HG03175 (cell line): ENCODE measurements around the gene EMC1.
"Not testable (repeated sequence)": the region's sequence is repeated elsewhere in the genome, so short reads cannot be mapped to it uniquely, and the experiment has no call there.

Experiments used
- ATAC-seq: cut with Tn5 transposase; IDR thresholded peaks from one replicate; pipeline ENCODE4 v1.9.1; 2021; ENCODE audit warnings: mild to moderate bottlenecking, moderate library complexity; ENCODE audit not compliant: unreplicated experiment

EMC1 gene

DNA sequence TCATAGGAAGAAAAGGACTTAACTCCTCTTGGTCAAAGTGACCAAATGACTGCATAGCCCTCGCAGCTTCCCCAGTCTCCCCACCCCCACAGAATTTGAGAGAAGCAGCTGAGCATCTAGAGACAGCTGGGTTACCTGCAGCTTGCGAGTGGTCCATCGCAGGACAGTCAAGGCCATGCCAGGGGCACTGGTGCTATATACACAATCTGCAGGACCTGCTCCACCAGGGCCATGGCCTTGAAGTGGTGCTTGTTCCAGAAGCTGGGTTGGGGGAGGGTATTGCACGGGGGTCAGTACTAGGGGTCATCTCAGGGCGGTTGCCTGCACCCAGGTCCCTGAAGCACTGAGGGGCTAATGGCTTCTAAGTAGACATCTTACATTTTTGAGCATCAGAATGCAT lies 10.7 kb upstream of the EMC1 start:
- ATAC-seq, result no peak

DNA sequence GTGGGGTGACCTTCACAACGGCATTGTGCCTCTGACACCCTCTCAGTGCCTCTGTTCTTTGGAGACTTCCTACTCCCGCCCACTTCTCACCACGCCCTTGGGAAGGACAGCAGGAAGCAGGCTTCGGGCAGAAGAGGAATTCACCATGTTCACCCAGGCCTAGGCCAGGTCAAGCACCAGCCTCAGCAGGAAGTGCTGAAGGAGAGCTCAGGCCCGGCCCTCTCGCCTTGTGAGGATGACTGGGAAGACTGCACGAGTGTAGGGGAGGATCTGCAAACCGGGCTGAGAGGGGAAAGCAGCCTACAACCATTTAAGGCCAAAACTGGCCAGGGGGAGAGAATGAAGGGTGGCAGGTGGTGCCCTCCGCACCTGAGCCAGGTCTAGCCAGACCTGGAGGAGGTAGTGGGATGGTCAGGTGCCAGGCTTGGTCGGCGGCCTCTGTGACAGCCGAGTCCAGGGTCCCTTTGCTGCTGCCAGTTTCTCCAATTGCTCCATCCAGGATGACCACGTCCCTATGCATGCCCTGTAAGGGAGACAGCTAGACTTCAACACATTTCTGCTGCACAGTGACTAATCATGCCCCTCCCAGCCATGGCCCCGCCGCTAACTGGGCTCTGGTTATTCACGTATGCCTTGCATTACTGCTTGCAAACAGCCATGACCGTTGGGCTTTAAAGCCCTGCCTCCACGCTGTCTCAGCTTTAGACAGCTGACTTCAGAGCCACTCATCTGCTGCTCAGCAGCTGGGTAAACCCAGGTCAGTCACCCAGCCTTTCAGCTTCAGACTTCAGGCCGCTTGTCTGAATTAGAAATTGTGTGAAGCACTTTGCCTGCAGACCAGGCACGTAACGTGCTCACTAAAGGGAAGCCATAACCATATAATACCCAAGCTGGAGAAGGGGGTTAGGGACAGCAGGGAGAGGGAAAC lies 9.2 kb upstream of the EMC1 start:
- no peak for ATAC-seq

DNA sequence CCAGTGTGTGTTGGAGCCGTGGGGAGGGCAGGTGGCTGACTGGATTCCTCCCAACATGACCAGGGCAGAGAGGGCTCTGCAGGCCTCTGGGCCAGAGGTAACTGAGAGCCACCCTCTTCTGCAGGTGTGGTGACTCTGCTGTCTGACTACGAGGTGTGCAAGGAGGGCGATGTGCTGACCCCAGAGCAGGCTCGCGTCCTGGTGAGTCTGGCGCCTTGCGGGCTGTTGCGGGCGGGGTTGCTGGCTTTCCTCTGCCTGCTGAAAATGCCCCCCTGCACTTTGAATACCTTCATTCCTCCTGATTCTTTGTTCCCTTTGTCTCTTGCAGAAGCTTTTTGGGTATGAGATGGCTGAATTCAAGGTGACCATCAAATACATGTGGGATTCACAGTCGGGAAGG lies 7.0 kb upstream of the EMC1 start:
- no peak for ATAC-seq

DNA sequence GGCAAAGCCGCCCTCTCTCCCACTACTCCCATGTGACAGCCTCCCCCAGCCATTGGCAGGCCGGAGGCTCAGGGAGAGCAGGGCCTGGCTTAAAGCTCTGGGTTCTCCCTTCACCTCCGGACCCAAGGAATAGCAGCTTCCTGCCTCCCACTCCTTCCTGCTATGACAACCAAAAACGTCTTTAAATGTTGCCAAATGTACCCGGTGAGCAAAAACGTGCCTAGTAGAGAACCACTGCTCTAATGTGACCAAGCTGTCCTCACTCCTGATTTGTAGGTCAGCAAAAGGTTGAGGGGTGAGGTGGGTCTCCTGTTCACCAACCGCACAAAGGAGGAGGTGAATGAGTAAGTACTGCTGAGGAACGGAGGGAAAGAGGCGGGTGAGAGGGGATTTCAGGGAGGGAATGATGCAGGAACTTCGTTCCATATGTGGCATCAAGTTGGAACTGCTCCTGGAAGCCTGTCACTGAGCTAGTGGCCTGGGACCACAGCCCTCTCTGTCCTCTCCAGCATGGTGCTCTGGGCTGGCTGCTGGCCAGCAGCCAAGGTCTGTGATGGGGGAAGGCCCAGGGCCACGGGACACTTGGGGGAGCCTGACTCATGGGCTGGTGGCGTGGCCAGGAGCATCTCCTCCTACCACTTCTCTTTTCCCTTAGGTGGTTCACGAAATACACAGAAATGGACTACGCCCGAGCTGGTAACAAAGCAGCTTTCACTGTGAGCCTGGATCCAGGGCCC lies 6.0 kb upstream of the EMC1 start:
- ATAC-seq, result no peak

DNA sequence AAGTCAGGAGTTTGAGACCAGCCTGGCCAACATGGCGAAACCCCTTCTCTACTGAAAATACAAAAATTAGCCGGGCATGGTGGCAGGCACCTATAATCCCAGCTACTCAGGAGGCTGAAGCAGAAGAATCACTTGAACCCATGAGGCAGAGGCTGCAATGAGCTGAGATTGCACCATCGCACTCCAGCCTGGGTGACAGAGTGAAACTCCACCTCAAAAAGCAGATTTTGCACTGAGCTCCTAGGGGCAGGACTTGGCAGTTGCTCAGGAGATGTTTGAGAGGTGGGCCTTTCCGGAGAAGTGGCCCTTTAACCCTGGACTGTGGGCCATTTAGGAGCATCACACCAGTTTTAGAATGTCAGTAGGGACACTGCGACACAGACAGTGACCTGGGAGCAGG lies 5.0 kb upstream of the EMC1 start:
- not testable (repeated sequence) for ATAC-seq

DNA sequence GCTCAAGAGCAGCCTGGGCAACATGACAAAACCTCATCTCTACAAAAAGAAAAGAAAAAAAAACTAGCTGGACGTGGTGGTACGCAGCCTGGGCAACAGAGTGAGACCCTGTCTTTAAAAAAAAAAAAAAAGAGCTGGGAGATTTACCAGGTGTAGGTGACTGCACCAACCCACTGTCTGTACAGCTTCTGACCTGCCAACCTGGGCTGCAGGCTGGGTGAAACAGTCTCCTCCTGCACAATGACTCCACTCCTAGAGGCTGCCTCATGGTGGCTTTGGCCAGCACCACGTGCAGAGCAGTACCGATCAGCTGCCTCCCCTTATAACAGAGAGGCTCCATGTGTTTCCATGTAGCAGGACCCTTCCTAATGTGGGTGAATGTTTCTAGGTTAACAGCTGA lies 4.0 kb upstream of the EMC1 start:
- ATAC-seq, result no peak

DNA sequence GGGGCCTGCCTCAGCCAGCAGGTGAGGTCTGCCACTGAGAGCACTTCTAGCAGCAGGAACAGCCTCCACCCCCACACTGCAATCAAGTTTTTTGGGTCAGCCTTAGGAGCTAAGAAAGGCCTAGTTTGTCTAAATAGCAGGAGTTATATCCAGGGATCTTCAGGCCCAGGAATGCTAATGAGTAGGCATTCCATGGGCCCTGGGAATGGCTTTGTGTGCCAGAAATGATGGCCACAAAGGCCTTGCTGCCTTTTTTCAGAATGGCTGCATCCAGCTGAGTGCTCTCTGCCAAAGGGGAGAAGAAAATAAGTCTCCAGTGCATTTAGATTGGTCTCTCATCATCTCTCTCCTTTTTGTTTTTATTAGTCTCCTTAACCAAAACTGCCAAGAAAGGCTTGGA lies 3.1 kb upstream of the EMC1 start:
- ATAC-seq, result no peak

DNA sequence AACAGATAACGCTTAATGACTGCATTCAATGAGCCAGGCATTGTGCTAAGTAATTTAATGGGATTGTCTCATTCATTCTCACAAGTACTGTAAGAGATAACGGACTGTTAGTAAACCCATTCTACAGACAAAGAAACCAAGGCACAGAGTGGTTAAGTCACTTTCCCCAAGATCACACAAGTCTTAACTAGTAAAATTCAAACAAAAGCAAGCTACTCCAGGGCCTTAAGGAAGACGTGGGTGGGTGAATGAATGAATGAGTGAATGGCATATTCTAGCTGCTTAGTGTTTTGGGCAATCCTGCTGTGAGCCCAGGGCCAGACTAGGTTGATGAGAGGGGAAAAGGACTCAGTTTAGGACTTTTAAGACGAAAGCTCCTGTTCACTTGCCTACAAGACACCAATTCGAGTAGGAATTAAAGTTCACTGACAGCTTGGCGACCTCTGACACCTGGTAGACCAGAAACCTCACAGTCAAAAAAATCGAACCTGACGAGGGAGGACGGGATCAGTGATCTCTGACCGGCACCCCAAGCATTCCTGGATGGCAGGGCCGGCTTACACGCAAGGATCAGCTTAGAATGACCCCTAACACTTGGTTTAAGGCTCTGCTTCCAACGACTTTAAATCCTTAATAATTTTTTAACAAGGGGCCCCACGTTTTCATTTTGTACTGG lies 557 bp downstream of the EMC1 start:
- ATAC-seq, result no peak

DNA sequence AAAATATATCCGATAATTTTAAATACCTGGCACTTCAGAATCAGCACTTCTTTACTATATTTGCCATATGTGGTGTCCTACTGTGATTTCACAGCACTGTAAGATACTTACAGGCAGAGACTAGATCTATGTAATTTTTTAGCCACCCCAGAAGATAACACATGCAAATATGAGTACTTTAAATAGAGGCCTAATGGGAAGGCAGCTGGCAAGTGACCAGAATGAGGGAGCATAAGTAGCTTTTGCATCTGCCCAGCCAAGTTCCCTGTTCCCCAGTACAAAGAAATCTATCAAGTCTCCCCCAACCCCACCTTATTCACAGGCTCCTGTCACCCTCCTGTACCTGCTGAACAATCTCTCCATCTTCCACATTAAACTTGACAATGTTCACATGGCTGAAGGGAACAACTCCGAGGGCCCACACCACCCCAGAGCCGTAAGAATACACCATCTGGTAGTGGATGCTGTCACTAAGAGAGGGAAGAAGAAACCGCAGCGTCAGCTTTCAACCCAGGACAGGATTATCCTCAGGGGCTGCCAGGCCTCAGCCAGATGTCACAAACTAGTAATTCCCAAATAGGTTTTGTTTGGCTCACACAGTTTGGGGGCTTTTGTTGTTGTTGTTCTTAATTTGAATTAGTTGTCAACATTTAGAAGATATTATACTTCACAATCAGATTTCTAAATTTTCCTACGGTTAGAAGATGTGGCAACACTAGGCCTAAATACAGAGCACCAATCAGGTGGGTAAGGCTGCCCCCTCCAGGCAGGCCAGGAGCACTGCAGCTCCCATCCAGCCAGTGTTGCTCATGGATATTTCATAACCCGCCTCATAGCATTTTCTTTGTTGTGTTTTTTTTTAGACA lies 10.4 kb downstream of the EMC1 start:
- no peak for ATAC-seq

DNA sequence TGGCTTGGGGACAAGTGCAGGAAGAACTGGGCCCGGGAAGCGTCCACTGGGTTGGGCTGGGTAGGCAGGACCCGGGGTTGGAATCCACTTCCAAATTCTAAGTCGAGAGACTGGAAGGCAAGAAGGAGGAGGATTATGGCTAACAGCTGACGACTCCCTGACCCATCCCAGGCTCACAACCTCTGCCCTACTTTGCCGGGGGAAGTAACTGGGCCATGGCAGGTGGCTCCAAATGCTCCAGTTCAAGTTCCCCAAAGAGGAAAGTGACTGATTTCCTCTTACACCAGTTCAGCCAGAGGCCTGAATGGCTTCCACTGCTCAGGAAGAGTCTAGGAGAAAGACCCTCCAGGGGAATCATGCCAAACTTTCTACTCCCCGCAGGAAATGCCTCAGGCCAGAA lies 11.4 kb downstream of the EMC1 start:
- ATAC-seq, result no peak

DNA sequence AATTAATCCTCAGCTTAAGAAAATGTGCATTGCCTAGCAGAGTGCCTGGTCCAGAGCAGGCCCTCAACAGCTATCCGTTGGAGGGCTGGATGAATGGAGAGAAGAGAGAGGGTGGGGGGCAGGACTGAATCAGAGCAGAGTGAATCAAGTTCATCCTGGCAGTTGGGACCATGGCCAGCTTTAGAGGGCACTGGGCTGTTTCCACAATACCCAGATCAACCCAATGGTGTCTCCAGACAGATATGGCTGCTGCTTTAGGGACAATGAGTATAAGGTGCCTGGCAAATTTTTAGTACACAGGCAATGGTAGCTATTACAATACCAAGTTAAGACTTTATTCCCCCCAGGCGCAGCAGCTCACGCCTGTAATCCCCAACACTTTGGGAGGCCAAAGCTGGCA lies 17.1 kb downstream of the EMC1 start:
- no peak for ATAC-seq

DNA sequence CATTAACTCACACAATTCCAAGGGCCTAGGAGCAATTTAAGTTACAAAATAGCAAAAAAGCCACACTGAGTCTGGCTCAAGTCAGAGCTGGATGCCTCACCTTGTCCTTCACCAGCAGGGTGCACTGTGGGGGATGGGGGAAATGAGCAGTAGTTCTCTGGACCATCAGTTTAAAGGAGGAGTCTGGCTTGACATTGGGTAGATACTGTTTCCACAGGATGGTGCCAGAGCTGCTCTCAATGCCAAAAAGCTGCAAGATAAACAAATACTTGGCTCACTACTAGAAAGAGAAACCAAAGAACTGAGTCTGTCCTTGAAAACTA lies 18.8 kb downstream of the EMC1 start:
- ATAC-seq, result no peak

DNA sequence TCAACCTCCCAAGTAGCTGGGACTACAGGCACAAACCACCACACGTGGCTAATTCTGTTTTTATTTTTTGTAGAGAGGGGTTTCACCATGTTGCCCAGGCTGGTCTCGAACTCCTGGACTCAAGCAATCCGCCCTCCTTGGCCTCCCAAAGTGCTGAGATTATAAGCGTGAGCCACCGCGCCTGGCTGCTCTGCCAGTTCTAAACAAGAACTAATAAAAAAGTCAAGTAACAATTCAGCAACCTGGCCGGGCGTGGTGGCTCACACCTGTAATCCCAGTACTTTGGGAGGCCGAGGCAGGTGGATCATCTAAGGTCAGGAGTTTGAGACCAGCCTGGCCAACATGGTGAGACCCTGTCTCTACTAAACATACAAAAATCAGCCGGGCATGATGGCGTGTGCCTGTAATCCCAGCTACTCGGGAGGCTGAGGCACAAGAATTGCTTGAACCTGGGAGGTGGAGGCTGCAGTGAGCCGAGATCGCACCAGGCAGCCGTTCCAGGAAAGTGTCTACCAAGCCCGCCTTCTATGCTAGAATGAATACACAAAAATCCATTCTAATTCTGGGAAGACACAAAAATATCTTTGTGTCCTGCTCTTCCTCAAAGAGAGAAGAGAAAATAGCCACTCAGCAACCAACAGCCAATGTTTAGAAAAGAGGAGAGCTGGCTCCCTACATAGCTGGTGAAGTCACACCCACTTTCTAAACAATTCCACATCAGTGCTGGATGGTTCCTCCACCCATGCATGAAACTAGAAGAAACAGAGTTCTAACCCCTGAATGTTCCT lies 19.4 kb downstream of the EMC1 start:
- not testable (repeated sequence) for ATAC-seq

DNA sequence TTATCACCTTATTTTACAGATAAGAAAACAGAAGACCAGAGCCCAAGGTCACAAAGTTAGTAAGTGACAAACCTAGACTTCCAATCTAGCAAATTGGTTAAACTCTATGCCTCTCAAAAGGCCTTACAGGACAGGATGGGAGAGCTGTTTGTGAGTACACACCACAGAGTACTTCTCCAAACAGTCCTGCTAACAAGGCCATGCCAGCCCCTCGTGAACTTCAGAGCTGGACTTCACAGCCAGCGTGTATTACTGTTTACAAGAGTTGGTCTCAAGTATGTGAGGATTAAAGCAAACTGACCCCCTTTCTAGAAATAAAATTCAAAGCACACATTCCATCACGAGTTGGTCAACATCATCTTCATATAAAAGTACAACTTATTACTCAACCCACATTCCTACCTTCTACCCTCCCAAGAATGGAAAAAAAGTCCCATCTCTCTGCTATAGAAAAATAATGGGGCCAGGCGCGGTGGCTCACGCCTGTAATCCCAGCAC lies 21.4 kb downstream of the EMC1 start:
- no peak for ATAC-seq

DNA sequence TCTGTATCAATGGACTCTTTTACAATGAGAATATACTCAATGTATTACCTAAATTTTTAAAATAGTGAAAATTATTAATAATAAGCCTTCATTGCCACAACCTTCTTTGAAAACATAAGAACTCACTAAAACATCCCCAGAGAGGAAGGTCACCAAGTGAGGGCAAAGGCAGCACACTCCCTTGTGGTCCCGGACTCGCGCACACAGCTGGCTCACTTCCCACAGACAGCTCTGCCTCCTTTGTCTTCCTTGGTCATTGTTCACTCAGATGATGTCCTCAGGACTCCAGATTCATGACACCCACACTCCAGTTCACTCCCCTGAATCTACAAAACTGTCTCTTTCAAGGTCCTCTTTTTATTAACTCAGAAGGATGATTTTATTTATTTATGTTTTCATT lies 22.1 kb downstream of the EMC1 start:
- no peak for ATAC-seq

DNA sequence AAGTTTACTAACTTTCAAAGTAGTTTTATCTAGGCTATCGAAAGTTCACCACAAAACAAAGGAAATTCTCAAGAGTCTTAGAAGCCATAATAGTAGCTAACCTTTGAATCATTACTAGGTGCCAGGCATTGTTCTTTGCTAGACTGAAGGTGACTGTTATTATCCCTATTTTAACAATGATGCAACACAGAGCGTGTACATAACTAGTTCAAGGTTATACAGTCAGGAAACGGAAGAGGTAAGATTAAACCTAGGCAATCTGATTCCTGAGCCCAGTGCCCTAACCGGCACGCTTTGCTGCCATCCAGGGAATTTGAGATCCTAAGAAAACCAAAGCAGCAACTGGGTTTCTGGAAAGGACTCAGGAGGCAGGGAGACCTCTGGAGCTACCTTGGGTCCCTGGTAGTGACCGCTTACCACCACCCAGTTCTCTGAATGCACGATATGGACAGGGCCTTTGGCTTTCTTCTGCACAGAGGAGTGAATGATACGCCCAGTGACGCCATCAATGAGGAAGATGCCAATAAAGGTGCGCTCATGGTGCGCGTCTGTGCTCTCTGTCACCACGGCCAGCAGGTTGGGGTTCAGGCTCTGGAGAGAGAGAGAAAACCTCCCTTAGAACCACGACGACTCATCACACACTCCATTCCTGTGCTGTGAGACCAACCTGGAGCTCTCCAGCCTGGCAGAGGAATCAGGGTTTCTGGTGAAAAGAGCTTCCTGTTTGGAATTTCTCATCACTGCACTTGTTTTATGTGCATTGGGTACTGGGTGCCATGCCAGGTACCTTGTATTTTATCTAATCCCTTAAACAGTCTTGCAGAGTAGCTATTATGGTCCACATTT lies 28.1 kb downstream of the EMC1 start:
- ATAC-seq, result no peak

DNA sequence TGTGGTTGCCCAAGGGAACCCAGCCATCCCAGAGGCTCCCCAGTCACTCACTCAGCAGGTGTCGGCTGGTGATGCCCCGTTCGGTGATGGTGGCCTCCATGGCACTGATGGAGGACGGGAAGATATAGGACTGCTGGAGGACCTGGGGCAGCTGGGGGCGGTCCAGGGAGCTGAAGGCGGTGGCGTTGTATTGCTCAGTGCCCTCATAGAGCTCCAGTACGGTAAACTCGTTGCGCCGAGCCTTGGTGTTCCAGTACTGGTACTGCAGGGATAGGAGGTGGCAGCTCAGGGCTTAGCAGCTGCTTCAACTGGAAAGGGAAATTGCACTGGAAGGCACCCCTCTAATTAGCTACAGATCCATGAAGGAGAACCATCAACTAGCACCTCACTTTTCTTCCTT lies 28.8 kb downstream of the EMC1 start:
- no peak for ATAC-seq

DNA sequence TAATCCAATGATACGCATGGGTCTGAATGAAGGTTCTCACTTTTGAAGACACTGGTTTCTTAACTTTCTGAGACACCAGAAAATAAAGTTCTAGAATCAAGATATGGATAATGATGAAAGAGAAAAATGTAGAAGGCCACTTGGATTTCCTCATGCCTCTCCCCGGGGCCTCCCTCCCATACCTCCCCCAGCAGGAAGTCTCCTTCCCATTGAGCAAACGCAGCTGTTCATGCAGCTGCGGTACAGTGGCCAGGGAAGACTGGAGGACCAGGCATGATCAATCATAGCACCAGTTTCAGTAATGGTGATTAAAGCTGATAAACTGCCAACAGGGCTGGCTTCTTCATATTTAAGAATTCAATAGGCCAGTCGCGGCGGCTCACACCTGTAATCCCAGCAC lies 30.3 kb downstream of the EMC1 start:
- no peak for ATAC-seq
